Tibial artery (tissue), 4 donors: ENCODE measurements around the gene PRKG1.
A peak's percentile ranks its signal among the peaks of the same experiment; 100 is the strongest.

ENCODE experiments used
- DNase-seq, 2 donors: peaks; one replicate each; pipeline ENCODE4 v3.0.0-alpha.2; 2019
- H3K27ac ChIP-seq, 2 donors: fragments of 200-600 bp; sonication (generic) in 1 of 2; 1 replicate in 1 of 2; 2 replicates in 1 of 2; pipeline ENCODE4 v1.5.1; 2018 to 2019; ENCODE audit warnings: mild to moderate bottlenecking in 1 of 2
- H3K27me3 ChIP-seq, 2 donors: fragments of 200-600 bp; sonication (generic) in 1 of 2; one replicate each; pipeline versions ENCODE4 v1.5.1 to v1.6.0; 2016 to 2019
- H3K36me3 ChIP-seq, 3 donors: fragments of 200-600 bp; sonication (generic) in 2 of 3; one replicate each; pipeline ENCODE4 v1.5.1; 2016 to 2019; ENCODE audit warnings: mild to moderate bottlenecking in 2 of 3
- H3K4me1 ChIP-seq, 4 donors: fragments of 200-600 bp; sonication (generic) in 2 of 4; 1 replicate in 3 of 4; 2 replicates in 1 of 4; pipeline ENCODE4 v1.5.1; 2016 to 2019
- H3K4me3 ChIP-seq, 2 donors: fragments of 200-600 bp; sonication (generic) in 1 of 2; 1 replicate in 1 of 2; 2 replicates in 1 of 2; pipeline ENCODE4 v1.5.1; 2018 to 2019; ENCODE audit warnings: mild to moderate bottlenecking in 2 of 2
- H3K9me3 ChIP-seq, 3 donors: fragments of 200-600 bp; sonication (generic) in 1 of 3; one replicate each; pipeline ENCODE4 v1.5.1; 2016 to 2019
- CTCF ChIP-seq, 2 experiments: fragments of 200-600 bp in 1 of 2; fragments of 450-650 bp in 1 of 2; IDR thresholded peaks; one replicate each; pipeline ENCODE4 v1.5.1; 2017 to 2019; ENCODE audit warnings: antibody characterized with exemption in 2 of 2, mild to moderate bottlenecking in 1 of 2, moderate library complexity in 1 of 2
- intact Hi-C: fragments of 100-400 bp; cut with DNase I; formaldehyde crosslinking; loops from one replicate; pipeline ENCODE4 v1.15.0; 2023; ENCODE audit warnings: low total_unique reads

Gene PRKG1

DNA sequence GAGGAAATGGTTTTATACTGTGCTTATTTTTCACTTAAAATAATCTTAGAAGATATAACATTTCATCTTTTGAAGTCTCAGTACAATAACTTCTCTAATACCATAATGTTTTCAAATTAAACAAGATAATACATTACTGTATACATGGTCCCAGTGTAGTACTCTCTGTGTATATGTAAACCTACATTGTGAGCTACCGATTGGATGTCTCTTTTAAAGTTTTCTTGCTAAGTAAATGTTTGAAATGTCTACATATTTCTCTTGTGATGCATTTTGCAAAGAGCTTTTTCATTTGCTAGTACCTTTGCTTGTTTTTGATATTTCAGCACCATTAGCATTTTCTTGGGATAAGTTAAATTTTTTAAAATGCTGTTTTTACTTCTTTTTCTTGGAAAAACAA lies 94.8 kb downstream of the PRKG1 start:
- no peak overlapping the region for H3K27ac ChIP-seq
- no peaks in the 10 kb centered on the region for H3K27me3 ChIP-seq
- no peak for DNase-seq
- TF ChIP-seq CTCF (IDR thresholded peaks at IDR 0.05), result no peak
- peaks cover 0 to 41% (median 0%) of the 10 kb centered on the region in 4 donors for H3K4me1 ChIP-seq
- intact Hi-C loops, result no loop called here
- H3K4me3 ChIP-seq, result no peak overlapping the region
- H3K9me3 ChIP-seq, result no peaks in the 10 kb centered on the region
- H3K36me3 ChIP-seq, result no peaks in the 10 kb centered on the region

DNA sequence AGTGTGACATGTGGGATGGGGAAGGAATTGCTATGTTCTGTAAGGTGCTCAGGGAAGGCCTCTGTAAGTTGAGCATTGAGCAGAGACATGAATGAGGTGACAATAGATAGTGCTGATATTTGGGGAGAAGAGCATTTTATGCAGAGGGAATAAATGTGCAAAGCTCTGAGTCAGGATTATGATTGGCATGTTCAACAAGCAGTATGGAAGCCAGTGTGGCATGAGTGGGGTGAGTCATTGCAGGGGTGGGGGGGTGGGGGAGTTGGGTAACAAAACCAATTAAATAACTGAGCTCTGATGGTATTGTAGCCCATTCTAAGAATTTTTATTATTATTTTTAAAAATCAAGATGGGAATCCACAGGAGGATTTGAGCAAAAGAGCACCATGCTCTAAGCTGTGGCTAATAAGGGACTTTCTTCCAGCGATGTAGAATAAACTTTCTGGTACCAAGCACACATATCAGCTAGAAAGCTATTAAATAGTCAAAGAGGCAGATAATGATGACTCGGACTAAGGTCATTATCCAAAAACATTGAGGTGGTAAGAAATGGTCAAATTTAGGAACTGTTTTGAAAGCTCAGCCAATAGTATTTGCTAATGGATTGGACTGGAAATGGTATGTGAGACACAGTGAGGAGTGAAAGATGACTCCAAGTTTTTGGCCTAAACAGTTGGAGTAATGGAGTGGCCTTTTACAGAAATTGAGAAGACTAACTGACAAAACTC lies 96.4 kb downstream of the PRKG1 start:
- TF ChIP-seq CTCF (IDR thresholded peaks at IDR 0.05), result no peak

DNA sequence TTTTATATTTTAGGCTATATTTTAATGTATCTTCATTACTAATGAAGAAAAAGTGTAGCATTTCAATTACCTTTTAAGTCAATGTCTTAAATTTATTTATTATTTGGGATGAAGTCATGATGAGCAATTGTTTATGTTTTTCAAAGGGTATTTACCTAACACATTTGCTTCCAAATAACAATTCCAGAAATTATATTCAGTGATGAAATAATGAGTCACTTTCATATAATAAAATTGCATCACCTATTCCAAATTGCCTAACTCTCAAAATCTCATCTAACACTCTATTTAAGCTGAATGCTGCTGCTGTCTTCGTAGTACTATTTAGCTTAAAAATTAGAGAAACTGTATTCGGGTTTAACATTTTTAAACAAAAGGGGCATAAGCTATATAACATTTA lies 97.7 kb downstream of the PRKG1 start:
- Histone ChIP-seq H3K27ac (peak overlapping the region in 1 of 2 donors; percentile 40), H3K4me3 (no peak overlapping the region), H3K36me3 (no peaks in the 10 kb centered on the region), H3K9me3 (no peaks in the 10 kb centered on the region), H3K27me3 (no peaks in the 10 kb centered on the region), H3K4me1 (peaks cover 0 to 55% (median 0%) of the 10 kb centered on the region in 4 donors)
- DNase-seq, result no peak
- intact Hi-C loops, result no loop called here
- TF ChIP-seq CTCF (IDR thresholded peaks at IDR 0.05), result no peak

More for the DNA sequence above, 96.4 kb downstream of the PRKG1 start:
- no peaks in the 10 kb centered on the region for H3K27me3 ChIP-seq
- intact Hi-C loops, result no loop called here
- H3K9me3 ChIP-seq, result no peaks in the 10 kb centered on the region
- no peaks in the 10 kb centered on the region for H3K36me3 ChIP-seq
- no peak overlapping the region for H3K4me3 ChIP-seq
- DNase-seq, result no peak
- peaks cover 0 to 45% (median 0%) of the 10 kb centered on the region in 4 donors for H3K4me1 ChIP-seq
- peak overlapping the region in 1 of 2 donors; percentile 40 for H3K27ac ChIP-seq

GRCh38 chr10:51176976-51177695 lies 102.8 kb downstream of the PRKG1 start:
- intact Hi-C loops, result no loop called here
- DNase-seq, result no peak
- Histone ChIP-seq H3K27me3 (no peaks in the 10 kb centered on the region), H3K36me3 (no peaks in the 10 kb centered on the region), H3K9me3 (no peaks in the 10 kb centered on the region), H3K4me3 (no peak overlapping the region), H3K27ac (no peak overlapping the region), H3K4me1 (peaks cover 0 to 23% (median 2%) of the 10 kb centered on the region in 4 donors)
- no peak for TF ChIP-seq CTCF (IDR thresholded peaks at IDR 0.05)

DNA sequence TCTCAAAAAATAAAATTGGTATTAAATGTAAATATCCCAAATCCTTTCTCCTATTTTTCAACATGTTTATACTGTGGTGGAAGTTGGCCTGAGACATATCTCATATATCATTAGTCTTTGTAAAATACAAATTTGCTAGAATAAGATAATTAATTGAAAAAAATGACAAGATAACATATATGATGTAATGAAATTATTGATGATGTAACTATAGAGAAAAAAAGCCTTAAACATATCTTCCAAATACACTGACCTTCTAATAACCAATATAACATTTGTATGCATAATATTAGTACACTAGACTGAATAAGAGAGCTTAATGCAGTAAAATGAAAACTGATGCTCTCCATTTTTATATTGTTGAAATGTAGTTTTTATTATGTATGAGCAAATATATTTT lies 104.3 kb downstream of the PRKG1 start:
- no peaks in the 10 kb centered on the region for H3K9me3 ChIP-seq
- intact Hi-C loops, result no loop called here
- no peak overlapping the region for H3K4me3 ChIP-seq
- no peak for TF ChIP-seq CTCF (IDR thresholded peaks at IDR 0.05)
- no peaks in the 10 kb centered on the region for H3K36me3 ChIP-seq
- H3K4me1 ChIP-seq, result peaks cover 0 to 25% (median 2%) of the 10 kb centered on the region in 4 donors
- no peak for DNase-seq
- no peaks in the 10 kb centered on the region for H3K27me3 ChIP-seq
- H3K27ac ChIP-seq, result no peak overlapping the region
